ENCODE results near the gene TSR1. TPM values are rescaled to one million over a fixed set of nuclear protein-coding genes. Genes with fewer than 3 reads are reported as not detected.

Gene TSR1
- 10 to 100 TPM; 32.1 to 40.2 (median 34.6) TPM for polyA plus RNA-seq (ENCODE audit: insufficient read length in 3 of 3)

DNA sequence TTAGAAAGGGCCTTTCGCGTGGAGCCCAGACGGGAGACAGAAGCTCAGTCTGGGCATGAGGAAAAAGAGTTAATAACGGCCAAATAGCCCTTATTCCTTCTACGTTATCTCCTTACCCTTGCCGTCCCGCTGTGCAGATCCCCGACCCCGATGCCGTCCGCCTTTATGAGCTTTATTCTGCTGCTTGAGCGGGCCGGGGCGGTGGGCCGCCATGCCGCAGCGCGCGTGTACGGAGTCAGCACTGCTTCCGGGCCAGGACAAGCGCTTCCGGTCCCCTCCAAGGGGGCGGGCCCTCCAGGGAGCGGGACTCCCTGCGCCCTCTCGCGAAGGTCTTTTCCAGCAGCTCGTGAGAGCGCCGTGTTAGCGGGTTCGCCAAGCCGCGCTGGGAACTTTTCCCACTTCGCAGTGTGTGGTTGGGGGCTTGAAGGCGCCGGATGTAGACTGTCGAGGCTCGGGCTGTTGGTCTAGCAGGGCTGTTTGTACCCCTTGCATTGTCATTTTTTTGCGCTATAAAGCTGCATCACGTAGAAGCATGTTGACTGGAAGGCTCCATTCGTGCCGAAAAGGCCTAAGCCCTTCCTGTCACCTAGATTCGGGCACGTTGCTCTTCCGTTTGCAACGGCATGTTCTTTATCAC lies at the start of gene TSR1:
TSR1 (minus strand) TSS at position 243 of the 637 bp plus-strand sequence; CDS start at position 213, 30 bp downstream.
- DNase-seq (ENCODE audit: low read depth in 3 of 3, low spot score in 2 of 3) = peak; percentile 64 to 86 (median 83)

DNA sequence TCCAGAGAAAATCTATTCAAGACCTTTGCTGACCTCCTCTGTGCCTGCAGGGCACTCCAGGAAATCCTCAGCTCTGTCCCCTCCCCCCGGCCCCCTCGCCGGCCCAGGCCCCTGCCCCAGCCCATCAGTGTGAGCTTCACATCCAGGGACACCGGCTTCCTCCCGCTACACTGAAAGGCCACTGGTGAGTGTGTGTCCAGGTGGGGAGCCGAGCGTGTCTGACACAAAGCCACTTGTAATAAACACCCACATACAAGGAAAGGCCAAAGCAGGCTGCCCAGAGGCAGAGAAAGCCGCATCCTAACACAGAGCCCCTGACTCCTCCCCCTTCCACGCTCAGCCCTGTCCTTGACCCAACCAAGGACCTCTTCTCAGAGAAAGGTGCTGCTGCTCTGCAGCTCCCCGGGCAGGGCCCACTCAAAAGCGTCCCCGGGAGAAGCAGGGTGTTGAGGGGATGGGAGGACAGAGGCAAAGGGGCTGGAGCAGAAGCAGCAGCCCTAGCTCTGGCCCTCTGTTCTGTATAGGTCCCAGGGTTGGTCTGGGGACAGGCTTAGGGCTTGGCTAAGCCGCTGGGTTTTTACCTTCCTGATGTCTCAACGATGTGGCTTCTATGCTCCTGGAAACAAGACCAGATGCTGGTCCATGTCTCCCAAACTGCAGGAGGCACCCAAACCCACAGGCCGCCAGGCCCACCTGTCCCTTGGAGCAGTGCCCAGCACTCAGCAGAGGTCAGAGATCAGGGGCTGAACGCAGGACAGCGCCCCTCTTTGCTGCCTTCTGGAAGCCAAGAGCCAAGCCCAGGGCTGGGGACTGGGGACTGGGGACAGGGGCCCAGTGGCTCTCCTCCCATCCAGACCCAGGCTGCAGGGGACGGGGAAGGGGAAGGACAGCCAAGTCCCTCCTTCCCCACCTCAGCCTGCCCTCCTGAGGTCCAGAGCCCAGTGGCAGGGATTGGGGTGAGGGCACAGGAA lies 49.3 kb upstream of the TSR1 start:
- DNase-seq (ENCODE audit: low read depth in 3 of 3, low spot score in 2 of 3) = no peak

DNA sequence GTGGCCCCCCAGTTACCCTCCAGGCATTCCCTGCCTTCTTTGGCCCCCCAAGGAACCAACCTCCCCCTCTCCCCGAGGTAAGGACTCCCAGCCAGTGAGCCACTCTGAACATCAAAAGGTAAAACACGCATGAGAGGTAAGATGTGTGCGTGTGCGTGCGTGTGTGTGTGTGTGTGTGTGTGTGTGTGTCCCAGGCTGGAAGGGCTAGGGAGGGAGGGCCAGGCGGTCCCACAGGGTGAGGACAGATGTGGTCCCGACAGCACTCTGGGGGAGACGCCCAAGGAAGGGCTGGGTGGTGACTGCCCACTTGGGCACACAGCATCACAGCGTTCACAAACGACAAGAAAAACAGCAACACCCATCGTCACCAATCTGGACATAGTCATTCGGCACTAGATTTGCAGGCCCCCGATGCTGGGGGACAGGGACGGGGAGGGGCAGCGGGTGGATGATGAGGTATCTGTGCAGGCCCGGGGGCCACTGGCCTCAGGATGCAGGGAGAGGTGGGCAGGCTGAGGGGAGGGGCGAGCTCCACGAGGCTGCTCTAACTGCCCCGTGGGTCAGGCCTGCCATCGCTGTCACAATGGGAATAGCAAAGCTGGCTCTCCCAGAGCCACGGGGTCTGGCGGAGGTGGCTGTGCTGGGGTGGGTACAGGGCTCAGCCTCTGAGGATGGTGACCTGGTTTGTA lies 48.3 kb upstream of the TSR1 start:
- DNase-seq (ENCODE audit: low read depth in 3 of 3, low spot score in 2 of 3) = no peak

DNA sequence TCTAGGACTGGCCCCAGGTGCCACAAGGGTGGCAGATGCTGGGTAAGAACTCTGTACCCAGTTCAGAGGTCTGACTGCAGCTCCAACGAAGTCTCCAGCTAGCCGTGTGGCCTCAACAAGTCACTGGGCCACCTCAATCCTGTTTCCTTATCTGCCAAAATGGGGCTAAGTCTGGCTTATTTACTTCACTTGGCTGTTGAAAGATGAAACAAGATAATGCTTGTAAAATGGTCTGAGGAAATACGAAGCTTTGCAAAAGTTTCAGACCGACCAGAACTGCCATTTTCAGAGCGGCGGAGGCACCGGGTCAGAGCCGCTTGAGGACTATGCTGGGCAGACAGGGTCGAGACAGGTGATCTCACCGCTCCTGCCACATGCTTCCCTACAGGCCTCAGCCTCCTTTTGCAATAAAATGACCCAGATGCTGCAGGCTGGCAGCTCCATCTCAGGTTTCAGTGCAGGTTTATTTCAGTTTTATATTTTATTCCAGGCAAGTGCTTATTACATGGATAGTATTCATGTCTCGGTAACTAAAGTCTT lies 47.4 kb upstream of the TSR1 start:
- DNase-seq (ENCODE audit: low read depth in 3 of 3, low spot score in 2 of 3) = no peak

DNA sequence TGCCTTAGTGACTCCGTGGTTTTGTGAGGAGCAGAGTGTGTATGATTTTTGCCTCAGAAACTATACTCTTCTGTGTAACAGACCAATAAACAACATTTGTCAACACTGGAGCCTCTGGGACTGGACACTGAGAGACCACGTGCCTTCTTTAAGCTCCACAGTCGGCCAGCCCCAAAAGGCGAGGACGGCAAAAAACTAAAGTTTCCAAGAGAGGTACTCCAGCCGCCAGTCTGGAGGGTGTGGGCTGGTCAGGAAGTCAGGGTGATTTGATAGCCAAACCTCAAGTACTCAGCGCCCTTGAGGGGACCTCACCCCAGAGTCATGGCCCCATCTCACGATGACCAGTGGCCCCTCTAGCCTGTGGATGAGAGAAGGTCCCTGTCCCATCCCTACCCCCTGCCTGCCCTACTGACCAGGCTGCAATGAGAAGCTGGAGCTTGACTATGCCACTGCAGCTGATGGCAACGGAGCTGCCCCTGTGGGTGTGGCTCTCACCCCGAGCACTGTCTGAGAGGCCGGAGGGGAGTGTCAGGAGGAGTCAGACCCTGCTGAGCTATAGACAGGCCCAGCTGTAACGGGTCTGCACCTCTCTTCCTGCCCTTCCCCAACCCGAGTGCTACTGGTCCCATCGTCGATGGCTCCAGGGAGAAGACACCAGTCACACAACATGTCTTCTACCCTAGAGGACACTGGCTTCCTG lies 44.8 kb upstream of the TSR1 start:
- no peak for DNase-seq (ENCODE audit: low read depth in 3 of 3, low spot score in 2 of 3)

DNA sequence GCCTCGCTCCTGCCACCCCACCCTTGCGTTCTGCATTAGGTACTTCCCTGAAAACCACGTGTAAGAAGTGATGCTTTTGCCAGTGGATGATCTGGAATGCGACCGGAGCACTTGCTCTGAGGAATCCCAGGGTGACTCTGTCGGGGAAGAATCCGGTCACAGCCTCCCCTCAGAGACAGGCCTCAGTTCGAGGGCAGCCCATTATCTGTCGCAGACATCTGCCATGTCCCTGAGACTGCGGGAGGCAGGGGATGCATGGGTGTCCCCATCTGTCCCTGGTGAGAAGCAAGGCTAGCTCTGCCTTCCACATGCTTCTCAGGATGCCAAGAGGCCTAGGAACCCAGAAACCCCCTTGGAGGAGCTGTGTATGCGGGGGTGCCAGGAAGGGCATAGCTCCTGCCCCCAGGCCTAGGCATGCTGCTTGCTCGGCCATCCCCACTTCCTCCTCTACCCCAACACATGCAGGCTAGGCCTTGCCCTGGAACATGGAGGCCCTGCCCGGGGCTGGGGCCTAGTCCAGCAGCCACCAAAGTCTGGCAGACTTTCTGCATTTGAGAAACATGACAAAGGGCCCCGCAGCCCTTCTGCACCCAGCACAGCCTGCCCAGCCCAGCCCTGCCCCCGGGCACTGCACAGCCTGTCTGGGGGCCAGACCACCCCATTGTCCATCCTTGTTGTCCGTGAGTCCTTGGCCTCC lies 44.1 kb upstream of the TSR1 start:
- no peak for DNase-seq (ENCODE audit: low read depth in 3 of 3, low spot score in 2 of 3)

DNA sequence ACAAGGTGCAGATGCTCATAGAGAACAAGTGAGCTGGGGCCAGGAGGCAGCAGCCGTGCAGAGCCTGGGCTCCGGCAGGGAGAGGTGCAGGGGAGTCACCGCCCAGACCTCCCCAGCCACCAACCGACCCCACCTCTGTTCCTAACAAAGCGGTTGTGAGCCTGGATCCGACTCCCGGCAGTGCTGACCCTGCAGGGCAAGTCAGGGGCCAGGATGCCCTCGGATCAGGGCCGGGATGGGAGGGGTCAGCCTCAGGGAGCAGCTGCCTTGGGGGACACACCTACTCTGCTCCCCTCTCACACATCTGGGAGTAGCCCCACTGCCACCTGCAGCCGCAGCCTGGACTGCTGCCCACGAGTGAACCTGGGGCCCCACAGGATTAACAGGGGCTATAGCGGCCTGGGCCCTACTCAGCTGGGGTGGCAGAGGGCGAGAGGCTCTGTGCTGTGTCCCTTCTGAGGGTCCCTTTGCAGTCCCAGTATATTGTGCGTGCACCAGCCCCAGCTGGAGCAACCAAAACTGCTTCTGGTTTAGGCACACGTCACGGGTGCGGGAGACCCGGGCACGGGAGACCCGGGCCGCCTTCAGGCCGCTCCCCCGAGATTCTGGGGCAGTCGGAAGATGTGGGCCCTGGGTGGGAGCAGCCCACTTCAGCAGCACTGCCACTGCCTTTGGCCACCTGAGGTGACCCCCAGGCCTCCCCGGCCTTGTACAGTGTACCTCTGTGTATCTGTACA lies 43.4 kb upstream of the TSR1 start:
- DNase-seq (ENCODE audit: low read depth in 3 of 3, low spot score in 2 of 3) = no peak

DNA sequence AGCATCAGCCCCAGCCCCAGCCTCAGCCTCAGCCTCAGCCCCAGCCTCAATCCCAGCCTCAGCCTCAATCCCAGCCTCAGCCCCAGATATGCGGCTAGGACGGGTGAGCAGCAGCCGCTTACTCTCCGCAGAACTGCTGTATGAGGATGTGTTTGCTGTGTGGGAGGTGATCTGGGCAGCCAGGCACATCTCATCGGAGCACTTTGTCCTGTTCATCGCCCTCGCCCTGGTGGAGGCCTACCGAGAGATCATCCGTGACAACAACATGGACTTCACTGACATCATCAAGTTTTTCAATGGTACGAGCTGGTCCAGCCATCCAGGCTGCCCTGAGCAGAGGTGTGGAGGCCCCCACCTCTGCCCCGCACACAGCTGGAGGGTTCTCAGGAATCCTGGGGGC lies 42.6 kb upstream of the TSR1 start:
- DNase-seq (ENCODE audit: low read depth in 3 of 3, low spot score in 2 of 3) = no peak

DNA sequence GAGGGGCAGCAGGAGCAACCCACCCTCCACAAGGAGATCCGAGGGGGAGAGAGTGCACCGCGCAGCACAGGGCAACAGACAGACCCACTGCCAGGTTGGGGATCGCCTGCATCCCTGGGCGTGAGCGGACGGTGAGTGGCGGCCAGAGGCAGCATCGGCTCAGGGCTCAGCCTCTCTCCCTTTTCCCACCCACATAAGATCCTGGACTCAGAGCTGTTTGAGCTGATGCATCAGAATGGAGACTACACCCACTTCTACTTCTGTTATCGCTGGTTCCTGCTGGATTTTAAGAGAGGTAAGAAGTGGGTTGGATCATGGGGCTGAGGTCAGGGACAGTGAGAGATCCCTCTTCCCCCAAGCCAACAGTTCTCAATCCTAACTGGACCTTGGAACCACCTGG lies 41.4 kb upstream of the TSR1 start:
- DNase-seq (ENCODE audit: low read depth in 3 of 3, low spot score in 2 of 3) = no peak

DNA sequence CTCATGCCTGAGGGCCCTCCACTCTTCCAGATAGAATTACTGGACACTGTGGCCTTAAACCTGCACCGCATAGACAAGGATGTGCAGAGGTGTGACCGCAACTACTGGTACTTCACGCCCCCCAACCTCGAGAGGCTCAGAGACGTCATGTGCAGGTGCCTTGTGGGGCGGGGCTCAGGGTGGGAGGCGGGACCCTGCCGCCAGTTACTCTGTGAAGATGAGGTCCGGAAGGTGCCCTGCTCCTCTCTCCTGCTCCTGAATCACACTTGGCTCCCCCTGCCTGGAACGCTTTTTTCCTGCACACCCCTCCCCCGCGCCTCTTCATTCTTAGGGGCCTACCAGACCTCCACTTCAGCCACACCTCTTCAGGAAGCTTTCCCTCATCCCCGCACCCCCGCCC lies 39.9 kb upstream of the TSR1 start:
- DNase-seq (ENCODE audit: low read depth in 3 of 3, low spot score in 2 of 3) = no peak

DNA sequence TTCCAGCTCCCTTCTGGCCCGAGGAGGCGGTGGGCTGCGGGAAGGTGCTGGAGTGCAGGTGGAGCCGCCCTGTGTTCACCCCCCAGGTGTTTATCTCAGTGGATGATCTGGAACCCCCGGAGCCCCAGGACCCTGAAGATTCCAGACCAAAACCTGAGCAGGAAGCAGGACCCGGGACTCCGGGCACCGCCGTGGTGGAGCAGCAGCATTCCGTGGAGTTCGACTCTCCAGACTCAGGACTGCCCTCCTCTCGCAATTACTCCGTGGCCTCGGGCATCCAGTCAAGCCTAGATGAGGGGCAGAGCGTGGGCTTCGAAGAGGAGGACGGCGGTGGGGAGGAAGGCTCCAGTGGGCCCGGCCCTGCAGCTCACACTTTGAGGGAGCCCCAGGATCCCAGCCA lies 39.1 kb upstream of the TSR1 start:
- DNase-seq (ENCODE audit: low read depth in 3 of 3, low spot score in 2 of 3) = no peak

DNA sequence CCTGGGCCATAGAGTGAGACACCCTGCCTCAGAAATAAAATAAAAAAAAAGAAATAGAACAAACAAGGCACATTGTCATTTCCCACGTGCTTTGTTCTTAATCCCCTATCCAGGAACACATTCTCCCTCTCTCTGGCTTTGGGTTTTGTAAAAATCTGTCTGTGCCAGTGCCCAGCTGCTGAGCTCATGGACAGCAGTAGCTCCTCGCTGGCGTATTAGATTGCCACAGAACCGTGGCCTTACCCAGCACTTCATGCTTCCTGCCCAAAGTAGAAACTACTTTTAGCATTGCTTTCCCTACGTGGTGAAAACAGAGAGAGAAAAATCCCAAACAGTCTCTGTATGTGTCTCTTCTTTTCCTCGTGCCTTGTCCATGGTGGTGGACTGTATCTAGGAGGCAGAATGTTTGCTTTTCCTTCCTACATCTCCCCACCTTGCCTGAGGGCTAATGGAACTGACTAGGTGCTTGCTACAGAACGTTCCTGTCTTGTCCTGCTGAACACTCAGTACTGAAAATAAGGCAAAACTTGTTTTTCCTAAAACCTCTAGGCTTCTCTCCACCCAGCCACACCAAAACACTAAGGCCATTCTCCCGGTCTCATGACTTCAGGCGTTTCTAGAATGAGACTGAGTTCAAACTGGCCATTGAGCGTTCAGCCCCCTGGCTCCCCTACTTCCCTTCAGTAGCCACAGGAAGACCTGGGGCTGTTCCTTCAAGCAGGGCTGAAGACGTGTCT lies 38.5 kb upstream of the TSR1 start:
- no peak for DNase-seq (ENCODE audit: low read depth in 3 of 3, low spot score in 2 of 3)

DNA sequence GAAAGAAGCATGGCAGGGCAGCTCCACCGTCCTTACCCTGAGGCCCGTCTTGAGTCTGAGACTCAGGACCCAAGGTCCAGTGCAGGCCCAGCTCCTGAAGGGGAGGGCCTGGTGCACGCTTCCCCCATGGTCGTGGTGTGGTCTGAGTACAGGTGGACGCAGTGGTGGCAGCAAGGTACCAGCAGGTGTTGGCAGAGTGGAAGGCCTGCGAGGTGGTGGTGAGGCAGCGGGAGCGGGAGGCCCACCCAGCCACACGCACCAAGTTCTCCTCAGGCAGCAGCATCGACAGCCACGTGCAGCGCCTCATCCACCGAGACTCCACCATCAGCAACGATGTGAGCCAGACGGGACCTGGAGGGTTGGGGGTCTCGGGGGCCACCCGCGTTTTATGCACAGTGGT lies 36.9 kb upstream of the TSR1 start:
- DNase-seq (ENCODE audit: low read depth in 3 of 3, low spot score in 2 of 3) = no peak

DNA sequence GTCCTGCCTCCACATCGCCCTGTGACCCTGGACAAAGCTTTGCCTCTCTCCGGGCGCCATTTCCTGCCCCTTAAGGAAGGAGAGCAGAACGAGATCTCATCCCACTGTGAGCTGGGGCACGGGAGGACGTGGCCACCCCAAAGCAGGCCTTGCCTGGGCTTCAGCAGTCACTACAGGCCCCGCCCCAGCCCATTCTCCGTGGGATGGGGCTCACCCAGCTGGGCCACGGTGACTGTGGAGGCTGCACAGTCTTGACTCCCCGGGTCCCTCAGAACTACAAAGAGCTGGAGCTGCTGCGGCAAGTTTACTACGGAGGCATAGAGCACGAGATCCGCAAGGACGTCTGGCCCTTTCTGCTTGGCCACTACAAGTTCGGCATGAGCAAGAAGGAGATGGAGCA lies 36.4 kb upstream of the TSR1 start:
- no peak for DNase-seq (ENCODE audit: low read depth in 3 of 3, low spot score in 2 of 3)

DNA sequence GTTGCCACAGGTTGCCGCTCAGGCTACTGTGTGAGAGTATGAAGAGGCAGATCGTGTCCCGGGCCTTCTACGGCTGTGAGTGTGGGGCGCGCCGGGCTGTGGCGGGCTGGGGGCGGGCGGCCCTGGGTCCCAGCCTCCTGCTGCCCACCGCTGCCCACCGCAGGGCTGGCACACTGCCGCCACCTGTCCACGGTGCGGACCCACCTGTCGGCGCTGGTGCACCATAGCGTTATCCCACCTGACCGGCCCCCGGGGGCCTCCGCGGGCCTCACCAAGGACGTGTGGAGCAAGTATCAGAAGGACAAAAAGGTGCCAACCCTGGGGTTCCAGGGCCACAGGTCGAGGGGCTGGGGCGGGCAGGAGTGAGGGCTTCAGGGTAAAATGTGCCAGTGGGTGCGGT lies 35.9 kb upstream of the TSR1 start:
- no peak for DNase-seq (ENCODE audit: low read depth in 3 of 3, low spot score in 2 of 3)

DNA sequence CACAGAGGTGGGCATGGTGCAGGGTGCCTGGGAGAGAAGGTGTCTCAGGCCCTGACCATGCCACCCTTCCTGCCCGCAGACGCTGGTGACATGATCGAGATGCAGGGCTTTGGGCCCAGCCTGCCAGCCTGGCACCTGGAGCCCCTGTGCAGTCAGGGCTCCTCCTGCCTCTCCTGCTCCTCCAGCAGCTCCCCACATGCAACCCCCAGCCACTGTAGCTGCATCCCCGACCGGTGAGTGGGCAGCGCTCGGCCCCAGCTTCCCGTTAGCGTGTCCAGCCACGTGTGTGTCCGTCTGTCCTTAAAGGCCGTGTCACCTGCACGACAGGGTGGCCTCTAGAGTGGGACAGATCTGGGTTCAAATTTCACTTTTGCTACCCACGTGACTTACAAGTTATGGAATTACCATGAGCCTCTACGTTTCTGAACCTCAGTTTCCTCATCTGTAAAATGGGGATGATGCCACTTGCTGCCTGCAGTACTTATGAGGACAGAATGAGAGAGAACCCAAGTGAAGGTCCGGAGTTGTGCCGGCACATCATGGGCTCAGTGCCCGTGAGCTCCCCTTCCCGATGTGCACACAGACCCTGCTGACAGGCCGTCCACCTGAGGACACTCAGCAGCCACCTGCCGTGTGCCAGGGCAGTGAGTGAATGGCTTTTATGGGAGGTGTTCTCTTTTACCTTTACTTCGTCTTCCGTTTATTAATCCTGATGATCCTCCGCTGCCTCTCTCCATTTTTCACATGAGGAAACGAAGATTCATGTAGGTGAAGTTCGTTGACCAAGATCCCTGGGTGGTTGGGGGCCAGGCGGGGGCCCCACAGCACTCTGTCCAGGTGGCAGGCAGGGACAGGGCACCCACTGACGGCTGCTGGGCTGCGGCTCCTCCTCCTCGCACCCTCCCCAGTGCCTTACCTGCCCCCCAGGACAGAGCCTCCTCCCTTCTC lies 35.2 kb upstream of the TSR1 start:
- no peak for DNase-seq (ENCODE audit: low read depth in 3 of 3, low spot score in 2 of 3)

DNA sequence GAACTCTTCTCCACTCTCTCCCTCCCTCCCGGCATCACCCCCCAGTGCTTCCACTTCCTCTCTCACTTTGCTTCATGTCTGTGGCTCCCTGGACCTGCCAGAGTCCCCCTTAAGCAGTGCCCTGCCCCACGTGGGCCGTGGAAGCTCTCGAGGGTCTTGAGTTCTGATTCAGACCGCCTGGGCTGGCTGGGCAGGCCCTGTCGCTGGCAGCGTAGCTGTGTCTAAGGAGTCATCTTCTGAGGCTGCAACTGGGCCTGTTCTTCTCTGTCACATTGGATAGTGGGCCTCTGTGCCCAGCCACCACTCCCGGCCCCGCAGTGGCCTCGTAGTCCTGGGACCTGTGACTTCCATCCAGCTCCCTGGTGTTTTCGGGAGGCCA lies 33.9 kb upstream of the TSR1 start:
- no peak for DNase-seq (ENCODE audit: low read depth in 3 of 3, low spot score in 2 of 3)

Measured in right renal cortex interstitium (tissue), 3 donors.